RWPE1 (cell line): ENCODE results near the gene SFTPD.
A peak's percentile ranks its signal among the peaks of the same experiment; 100 is the strongest.
"Not testable (repeated sequence)": the region's sequence is repeated elsewhere in the genome, so short reads cannot be mapped to it uniquely, and the experiment has no call there.

Experiments
- CTCF ChIA-PET: fragments of 350-600 bp; sonication (Branson Sonifier 250); formaldehyde crosslinking; extraction: SDS; loops from one replicate; lab custom pipeline; 2021; lab: Yijun Ruan, JAX
- POLR2A ChIA-PET: fragments of 400-600 bp; formaldehyde crosslinking; extraction: SDS; loops from one replicate; lab custom pipeline; 2020; ENCODE audit warnings: antibody characterized with exemption; ENCODE audit not compliant: low non-redundant PET; lab: Yijun Ruan, JAX
- DNase-seq: peaks from one replicate; pipeline ENCODE4 v3.0.0; 2012; ENCODE audit warnings: low spot score
- H3K27ac ChIP-seq: fragments of 450-650 bp; 2 replicates; pipeline ENCODE4 v1.5.1; 2017
- CTCF ChIP-seq: fragments of 450-650 bp; conservative IDR thresholded peaks from 2 replicates; pipeline ENCODE4 v1.5.1; 2017; ENCODE audit warnings: low read depth, mild to moderate bottlenecking

Gene SFTPD

GRCh38 chr10:79948976-79949722 is at the start of gene SFTPD:
Gene SFTPD (minus strand): TSS chr10:79949105. CDS start chr10:79946659, 2,446 bp downstream.
- peak; percentile 53 for DNase-seq
- TF ChIP-seq CTCF: no peak
- ChIA-PET CTCF (interaction anchor here (0.6 to 1.3 kb wide), 5 partner anchors 22 to 583 kb away, joined by 3 to 4 read pairs (median 3); no protein-coding TSS in a partner anchor), POLR2A (no interaction called here)
- no peak within 1 kb of the TSS for H3K27ac ChIP-seq

- no peak for TF ChIP-seq CTCF
- ChIA-PET POLR2A (no interaction called here), CTCF (no interaction called here)
- no peak for DNase-seq
- H3K27ac ChIP-seq: no peak overlapping the region
Measured at GRCh38 chr10:79995979-79996634, 47.2 kb upstream of the SFTPD start.

- ChIA-PET POLR2A (no interaction called here), CTCF (no interaction called here)
- H3K27ac ChIP-seq: no peak overlapping the region
- no peak for TF ChIP-seq CTCF
- DNase-seq: no peak
Measured at GRCh38 chr10:79994556-79994955, 45.7 kb upstream of the SFTPD start.

GRCh38 chr10:79988199-79988598 is 39.3 kb upstream of the SFTPD start:
- POLR2A ChIA-PET, H3K27ac ChIP-seq, CTCF ChIA-PET, DNase-seq: not testable (repeated sequence)

- DNase-seq, CTCF ChIA-PET, POLR2A ChIA-PET, H3K27ac ChIP-seq: not testable (repeated sequence)
Measured at GRCh38 chr10:79986661-79987060, 37.8 kb upstream of the SFTPD start.

GRCh38 chr10:79985481-79986072 is 36.7 kb upstream of the SFTPD start:
- POLR2A ChIA-PET: no interaction called here
- H3K27ac ChIP-seq: no peak overlapping the region
- no peak for TF ChIP-seq CTCF
- CTCF ChIA-PET: interaction anchor here (0.6 kb wide), 1 partner anchor 1622 kb away, joined by 3 read pairs; no protein-coding TSS in a partner anchor
- no peak for DNase-seq

- DNase-seq: peak; percentile 86
Measured at GRCh38 chr10:79984851-79985250, 35.9 kb upstream of the SFTPD start.

More at GRCh38 chr10:79984851-79985250, 35.9 kb upstream of the SFTPD start:
- ChIA-PET POLR2A (no interaction called here), CTCF (interaction anchor here (0.5 kb wide), 1 partner anchor 35 kb away, joined by 3 read pairs; no protein-coding TSS in a partner anchor)
- TF ChIP-seq CTCF: no peak
- no peak overlapping the region for H3K27ac ChIP-seq
